Neural cell (in vitro differentiated cells): Measurements from ENCODE around the gene CDH12.

ENCODE experiments used
- CTCF ChIP-seq: fragments of 450-650 bp; IDR thresholded peaks from 2 replicates; pipeline ENCODE4 v1.5.1; 2014; ENCODE audit warnings: antibody characterized with exemption, mild to moderate bottlenecking, moderate library complexity; ENCODE audit not compliant: poor library complexity, severe bottlenecking
- EP300 ChIP-seq: fragments of 450-650 bp; conservative IDR thresholded peaks from 2 replicates; pipeline ENCODE4 v1.6.1; 2014; ENCODE audit warnings: antibody characterized with exemption, mild to moderate bottlenecking, moderate library complexity; ENCODE audit not compliant: poor library complexity, severe bottlenecking
- EZH2 ChIP-seq: fragments of 200-600, 300-800 bp; shearing (Covaris generic), sonication (generic); IDR thresholded peaks from 2 replicates; pipeline ENCODE4 v1.6.1; 2014; ENCODE audit warnings: antibody characterized with exemption, low read length, borderline replicate concordance, mild to moderate bottlenecking; ENCODE audit not compliant: insufficient read depth, poor library complexity, severe bottlenecking
- MXI1 ChIP-seq: fragments of 450-650 bp; conservative IDR thresholded peaks from 2 replicates; pipeline ENCODE4 v1.6.1; 2014; ENCODE audit warnings: antibody characterized with exemption, mild to moderate bottlenecking; ENCODE audit not compliant: poor library complexity, severe bottlenecking
- POLR2AphosphoS5 ChIP-seq: IDR thresholded peaks from 2 replicates; pipeline ENCODE4 v1.6.1; 2012
- RAD21 ChIP-seq: fragments of 450-650 bp; conservative IDR thresholded peaks from 2 replicates; pipeline ENCODE4 v1.6.1; 2014; ENCODE audit warnings: antibody characterized with exemption, mild to moderate bottlenecking, moderate library complexity
- SMC3 ChIP-seq: fragments of 450-650 bp; conservative IDR thresholded peaks from 2 replicates; pipeline ENCODE4 v1.6.1; 2014; ENCODE audit warnings: antibody characterized with exemption, mild to moderate bottlenecking, moderate library complexity; ENCODE audit not compliant: poor library complexity
- TAF1 ChIP-seq: IDR thresholded peaks from 2 replicates; pipeline ENCODE4 v1.6.1; 2012; ENCODE audit warnings: low read depth

GRCh38 chr5:22651355-22651754 is 201.8 kb downstream of the CDH12 start:
- TF ChIP-seq SMC3: no peak
- TF ChIP-seq CTCF: no peak
- TF ChIP-seq EZH2: no peak
- TF ChIP-seq POLR2AphosphoS5: no peak
- TF ChIP-seq EP300: no peak
- no peak for TF ChIP-seq MXI1
- TF ChIP-seq TAF1: no peak
- TF ChIP-seq RAD21: no peak
